Heart left ventricle (tissue), 16 donors: ENCODE data around the gene PRR20C. TPM values are rescaled to one million over a fixed set of nuclear protein-coding genes. Genes with fewer than 3 reads are reported as not detected.
"Not testable (repeated sequence)": the region's sequence is repeated elsewhere in the genome, so short reads cannot be mapped to it uniquely, and the experiment has no call there.

ENCODE experiments used
- ATAC-seq, 4 donors: fragments of 200-7000 bp; cut with Tn5 transposase; one replicate each; pipeline ENCODE4 v1.9.1; 2020 to 2022; ENCODE audit warnings: moderate library complexity in 4 of 4, mild to moderate bottlenecking in 3 of 4, moderate number of reproducible peaks in 1 of 4
- DNase-seq, 5 donors: peaks; one replicate each; pipeline ENCODE4 v3.0.0-alpha.2; 2020
- H3K27ac ChIP-seq, 12 donors: fragments of 200-600 bp; sonication (generic) in 4 of 12; one replicate each; pipeline versions ENCODE4 v1.5.0 to v1.8.0; 2016 to 2022; ENCODE audit warnings: mild to moderate bottlenecking in 2 of 12
- H3K27me3 ChIP-seq, 9 donors: fragments of 200-600 bp; sonication (generic) in 2 of 9; one replicate each; pipeline versions ENCODE4 v1.5.1 to v1.8.0; 2016 to 2022; ENCODE audit warnings: mild to moderate bottlenecking in 3 of 9
- H3K36me3 ChIP-seq, 9 donors: fragments of 200-600 bp; sonication (generic) in 2 of 9; one replicate each; pipeline versions ENCODE4 v1.5.0 to v1.8.0; 2018 to 2022; ENCODE audit warnings: mild to moderate bottlenecking in 2 of 9
- H3K4me1 ChIP-seq, 12 donors: fragments of 200-600 bp; sonication (generic) in 4 of 12; one replicate each; pipeline versions ENCODE4 v1.5.0 to v1.8.0; 2016 to 2022; ENCODE audit warnings: mild to moderate bottlenecking in 3 of 12
- H3K4me3 ChIP-seq, 12 donors: fragments of 200-600 bp; sonication (generic) in 4 of 12; one replicate each; pipeline versions ENCODE4 v1.5.0 to v1.8.0; 2017 to 2022; ENCODE audit warnings: mild to moderate bottlenecking in 9 of 12, moderate library complexity in 4 of 12
- H3K9me3 ChIP-seq, 12 donors: fragments of 200-600 bp; sonication (generic) in 4 of 12; one replicate each; pipeline versions ENCODE4 v1.5.0 to v1.8.0; 2016 to 2022; ENCODE audit warnings: mild to moderate bottlenecking in 1 of 12
- POLR2A ChIP-seq, 2 donors: fragments of 450-650 bp; IDR thresholded peaks; one replicate each; pipeline ENCODE4 v1.6.1; 2017; ENCODE audit warnings: antibody characterized with exemption in 2 of 2, mild to moderate bottlenecking in 2 of 2, moderate library complexity in 2 of 2
- WGBS, 4 donors: extraction: QIAGEN DNeasy Blood & Tissue Kit in 2 of 4; methylation state at CpG; one replicate each; pipeline versions ENCODE4 v1.1.5 to v1.1.7; 2013 to 2018; 5-methylcytosine and 5-hydroxymethylcytosine counted together
- intact Hi-C, 10 donors: fragments of 100-400 bp; cut with DNase I; formaldehyde crosslinking; loops; one replicate each; pipeline versions ENCODE4 v1.11.1 to v1.14.2; 2022
- long read RNA-seq, 3 donors: library from polyadenylated mRNA; unstranded; transcript quantifications; one replicate each; pipeline ENCODE4 v2.0.0, GENCODE V29; 2020 to 2021
- polyA plus RNA-seq, 2 donors: library from polyadenylated mRNA; stranded (reverse); fragments of 200-250 nt; gene quantifications; one replicate each; pipeline ENCODE4 v1.2.3, GENCODE V29; 2013
- total RNA-seq, 9 donors: library from RNA; depleted of rRNA in 2 of 9; stranded (reverse); fragments of >200 nt in 2 of 9; fragmentation: NEBNext Ultra II Directional in 3 of 9; extraction: Animal tissue kit (Norgen Biotek cat#: 25700) in 3 of 9; gene quantifications; one replicate each; pipeline versions ENCODE4 v1.1.0 to v1.2.4, GENCODE V29; 2016 to 2023
- TF ChIP-seq, protein P1 (sequence below), 12 donors: fragments of 200-600 bp; sonication (generic) in 4 of 12; IDR thresholded peaks; one replicate each; pipeline versions ENCODE4 v1.5.0 to v1.8.0; 2018 to 2022; ENCODE audit warnings: antibody characterized with exemption in 12 of 12, mild to moderate bottlenecking in 5 of 12
- donor health status: ischemic (EF 13 %, LVEDD 7.1; RV severe dilation, severe dysfunction).
- donor health status: healthy with polysubstance abuse.
- donor health status: DM: no; HTN: yes; CAD: no.
- donor health status: DM: no; HTN: no; CAD: no.
- donor health status: ischemic (EF 25% LVEDD 6.9; RV normal size, moderate dysfunction).
- donor health status: ischemic (EF 25% LVEDD 5.7; RV mildly dilated, moderate dysfunction).
- donor health status: healthy.
- donor health status: DM: yes; HTN: yes; CAD: no.
- donor health status: ischemic (EF 35%, LVEDD 5.7; RV mildly dilated, moderate dysfunction).
- donor health status: nonischemic (EF 11% LVEDD 7.7; RV severe dilation, severe dysfunction).
- donor health status: DM: yes; HTN: yes; CAD: no.
- donor health status: PGD.
- donor health status: ischemic (EF 29% LVEDD 5.4; RV normal size, mild dysfunction).
- donor health status: nonischemic (EF 23%, LVEDD 6.1; RV moderate dilation, normal function).

Gene PRR20C
- total RNA-seq (not detected), polyA plus RNA-seq (not detected)
- long read RNA-seq, donor 1 = 0 reads
- long read RNA-seq, donor 2 = 0 reads
- long read RNA-seq, donor 3 = 0 reads

GRCh38 chr13:57153761-57154160, at the start of gene PRR20C:
PRR20C (plus strand) TSS chr13:57154061; CDS start chr13:57154448, 387 bp downstream.
- H3K27ac ChIP-seq, intact Hi-C loops, ATAC-seq, H3K4me3 ChIP-seq, H3K27me3 ChIP-seq, H3K36me3 ChIP-seq, H3K9me3 ChIP-seq, H3K4me1 ChIP-seq, DNase-seq: not testable (repeated sequence)
- WGBS, 4 donors = no CpG with 5 or more reads among the region's 22 CpGs

DNA sequence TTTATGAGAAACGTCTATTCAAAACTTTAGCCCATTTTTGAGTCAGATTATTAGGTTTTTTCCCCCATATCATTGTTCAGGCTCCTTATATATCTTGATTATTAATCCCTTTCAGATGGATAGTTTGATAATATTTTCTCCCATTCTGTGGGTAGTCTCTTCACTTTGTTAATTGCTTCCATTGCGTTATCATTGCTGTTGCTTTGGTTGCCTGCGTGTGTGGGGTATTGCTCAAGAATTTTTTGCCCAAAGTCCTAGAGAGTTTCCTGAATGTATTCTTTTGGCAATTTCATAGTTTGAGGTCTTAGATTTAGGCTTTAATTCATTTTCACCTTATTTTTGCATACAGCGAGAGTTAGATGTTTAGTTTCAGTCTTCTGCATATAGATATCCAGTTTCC, 38.9 kb upstream of the PRR20C start:
- ATAC-seq (no peak), DNase-seq (no peak)
- TF ChIP-seq, protein P1, sequence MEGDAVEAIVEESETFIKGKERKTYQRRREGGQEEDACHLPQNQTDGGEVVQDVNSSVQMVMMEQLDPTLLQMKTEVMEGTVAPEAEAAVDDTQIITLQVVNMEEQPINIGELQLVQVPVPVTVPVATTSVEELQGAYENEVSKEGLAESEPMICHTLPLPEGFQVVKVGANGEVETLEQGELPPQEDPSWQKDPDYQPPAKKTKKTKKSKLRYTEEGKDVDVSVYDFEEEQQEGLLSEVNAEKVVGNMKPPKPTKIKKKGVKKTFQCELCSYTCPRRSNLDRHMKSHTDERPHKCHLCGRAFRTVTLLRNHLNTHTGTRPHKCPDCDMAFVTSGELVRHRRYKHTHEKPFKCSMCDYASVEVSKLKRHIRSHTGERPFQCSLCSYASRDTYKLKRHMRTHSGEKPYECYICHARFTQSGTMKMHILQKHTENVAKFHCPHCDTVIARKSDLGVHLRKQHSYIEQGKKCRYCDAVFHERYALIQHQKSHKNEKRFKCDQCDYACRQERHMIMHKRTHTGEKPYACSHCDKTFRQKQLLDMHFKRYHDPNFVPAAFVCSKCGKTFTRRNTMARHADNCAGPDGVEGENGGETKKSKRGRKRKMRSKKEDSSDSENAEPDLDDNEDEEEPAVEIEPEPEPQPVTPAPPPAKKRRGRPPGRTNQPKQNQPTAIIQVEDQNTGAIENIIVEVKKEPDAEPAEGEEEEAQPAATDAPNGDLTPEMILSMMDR (IDR thresholded peaks at IDR 0.05) = no peak
- TF ChIP-seq POLR2A (IDR thresholded peaks at IDR 0.05) = no peak
- Histone ChIP-seq H3K27me3 (no peaks in the 10 kb centered on the region), H3K4me3 (no peak overlapping the region), H3K9me3 (peaks cover 0 to 33% (median 0%) of the 10 kb centered on the region in 12 donors), H3K27ac (no peak overlapping the region), H3K36me3 (no peaks in the 10 kb centered on the region), H3K4me1 (peaks cover 0 to 5% (median 0%) of the 10 kb centered on the region in 12 donors)
- 91 to 92% (median 91%) methylated on average over 4 of the region's 4 CpGs for WGBS, 4 donors
- intact Hi-C loops = no loop called here

DNA sequence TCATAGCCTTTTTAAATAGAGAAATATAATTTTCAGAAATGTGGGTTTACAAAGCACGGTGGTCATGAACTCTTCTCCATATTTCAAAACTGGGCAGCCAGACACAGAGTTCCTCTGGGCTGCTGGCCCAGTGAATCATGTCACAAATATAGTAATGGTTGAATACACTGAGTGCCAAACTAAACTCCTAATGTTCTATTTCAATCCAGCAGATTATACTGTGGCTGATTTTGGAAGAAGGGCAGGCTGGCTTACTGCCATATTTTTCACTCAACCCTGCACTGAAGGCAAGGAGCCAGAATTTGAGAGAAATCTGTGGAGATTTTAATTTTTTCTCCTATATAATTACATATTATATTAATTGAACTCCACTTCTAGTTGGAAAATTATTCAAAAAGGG, 30.2 kb upstream of the PRR20C start:
- ATAC-seq (peak; percentile 99 to 100 (median 100)), DNase-seq (peak; percentile 37 to 75 (median 68))
- Histone ChIP-seq H3K9me3 (peaks cover 0 to 7% (median 0%) of the 10 kb centered on the region in 12 donors), H3K36me3 (no peaks in the 10 kb centered on the region), H3K27me3 (no peaks in the 10 kb centered on the region), H3K4me1 (peaks cover 0 to 13% (median 3%) of the 10 kb centered on the region in 12 donors), H3K27ac (peak overlapping the region in 11 of 12 donors; percentile 10 to 88 (median 77)), H3K4me3 (no peak overlapping the region)
- no peak for TF ChIP-seq POLR2A (IDR thresholded peaks at IDR 0.05)
- TF ChIP-seq, protein P1 (IDR thresholded peaks at IDR 0.05) = no peak
- WGBS, 4 donors = 9 to 29% (median 18%) methylated on average over 1 of the region's 1 CpG
- intact Hi-C loops = no loop called here

DNA sequence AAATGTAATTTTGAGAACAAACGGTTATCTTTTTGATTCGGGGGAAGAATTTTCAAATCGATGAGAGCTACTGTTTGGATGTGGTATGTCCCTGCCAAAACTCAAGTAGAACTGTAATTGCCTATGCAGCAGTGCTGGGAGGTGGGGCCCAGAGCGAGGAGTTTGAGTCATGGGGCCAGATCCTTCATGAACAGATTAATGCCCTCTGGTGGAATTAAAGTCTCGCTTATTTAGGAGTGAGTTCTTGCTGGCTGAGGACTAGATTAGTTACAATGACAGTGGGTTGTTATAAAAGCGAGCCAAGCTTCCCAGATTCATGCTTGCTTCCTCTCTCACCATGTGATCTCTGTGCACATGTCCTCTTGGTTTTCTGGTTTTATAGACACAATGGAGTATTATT, 25.0 kb upstream of the PRR20C start:
- Histone ChIP-seq H3K4me3 (no peak overlapping the region), H3K4me1 (peaks cover 0 to 5% (median 0%) of the 10 kb centered on the region in 12 donors), H3K9me3 (peaks cover 0 to 14% (median 0%) of the 10 kb centered on the region in 12 donors), H3K36me3 (no peaks in the 10 kb centered on the region), H3K27ac (no peak overlapping the region), H3K27me3 (no peaks in the 10 kb centered on the region)
- DNase-seq (no peak), ATAC-seq (no peak)
- TF ChIP-seq, protein P1 (IDR thresholded peaks at IDR 0.05) = no peak
- TF ChIP-seq POLR2A (IDR thresholded peaks at IDR 0.05) = no peak
- WGBS, 4 donors = 77 to 82% (median 78%) methylated on average over 6 of the region's 6 CpGs
- intact Hi-C loops = no loop called here

GRCh38 chr13:57136093-57136492, 17.8 kb upstream of the PRR20C start:
- TF ChIP-seq POLR2A (IDR thresholded peaks at IDR 0.05) = no peak
- TF ChIP-seq, protein P1 (IDR thresholded peaks at IDR 0.05) = no peak
- no peak overlapping the region for H3K4me3 ChIP-seq
- H3K9me3 ChIP-seq = peaks cover 0 to 8% (median 0%) of the 10 kb centered on the region in 12 donors
- H3K27me3 ChIP-seq = no peaks in the 10 kb centered on the region
- WGBS, 4 donors = 63 to 76% (median 68%) methylated on average over 2 of the region's 2 CpGs
- H3K36me3 ChIP-seq = no peaks in the 10 kb centered on the region
- intact Hi-C loops = no loop called here
- H3K27ac ChIP-seq = no peak overlapping the region
- no peaks in the 10 kb centered on the region for H3K4me1 ChIP-seq
- ATAC-seq (no peak), DNase-seq (no peak)
